Measurements from ENCODE around the gene GRK5.

GRCh38 chr10:119399466-119399865, 192.1 kb downstream of the GRK5 start:
- TF ChIP-seq CTCF (IDR thresholded peaks at IDR 0.05; ENCODE audit: low read depth, low read length) (no peak), POLR2A (IDR thresholded peaks at IDR 0.05; ENCODE audit: extremely low read depth, insufficient read length) (no peak), MAX (IDR thresholded peaks at IDR 0.05; ENCODE audit: low read depth, low read length) (no peak)
